DND-41 (cell line): Measurements from ENCODE around the gene MYH7B.

Experiments
- EZH2 ChIP-seq: IDR thresholded peaks from 3 replicates; pipeline ENCODE4 v1.6.1; 2012; ENCODE audit warnings: borderline replicate concordance, low read depth, mild to moderate bottlenecking, moderate library complexity, low read length, inconsistent platforms; ENCODE audit not compliant: severe bottlenecking
- TF ChIP-seq, protein P1 (sequence below): IDR thresholded peaks from 2 replicates; pipeline ENCODE4 v1.5.1; 2012; ENCODE audit warnings: borderline replicate concordance, low read length, moderate library complexity, mild to moderate bottlenecking; ENCODE audit not compliant: poor library complexity, severe bottlenecking; ENCODE audit errors: extremely low read depth

DNA sequence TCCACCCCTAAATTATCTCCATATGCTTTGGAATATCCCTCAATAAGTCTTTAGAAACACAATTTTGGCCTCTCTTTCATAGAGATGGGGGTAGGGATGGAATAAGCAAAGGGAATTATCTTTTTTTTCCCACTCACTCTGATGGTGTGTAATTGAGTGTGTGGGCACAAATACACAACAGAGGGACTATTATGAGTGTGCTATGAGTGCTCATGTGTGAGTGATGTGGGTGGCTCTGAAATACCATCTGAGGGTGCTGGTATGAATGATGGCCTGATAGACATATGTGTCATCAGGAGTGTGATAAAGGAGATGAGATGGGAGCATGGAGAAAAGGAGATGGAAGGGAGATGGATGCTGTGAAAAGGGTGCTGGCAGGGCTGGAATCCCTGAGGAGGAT, 35.6 kb upstream of the MYH7B start:
- TF ChIP-seq, protein P1, sequence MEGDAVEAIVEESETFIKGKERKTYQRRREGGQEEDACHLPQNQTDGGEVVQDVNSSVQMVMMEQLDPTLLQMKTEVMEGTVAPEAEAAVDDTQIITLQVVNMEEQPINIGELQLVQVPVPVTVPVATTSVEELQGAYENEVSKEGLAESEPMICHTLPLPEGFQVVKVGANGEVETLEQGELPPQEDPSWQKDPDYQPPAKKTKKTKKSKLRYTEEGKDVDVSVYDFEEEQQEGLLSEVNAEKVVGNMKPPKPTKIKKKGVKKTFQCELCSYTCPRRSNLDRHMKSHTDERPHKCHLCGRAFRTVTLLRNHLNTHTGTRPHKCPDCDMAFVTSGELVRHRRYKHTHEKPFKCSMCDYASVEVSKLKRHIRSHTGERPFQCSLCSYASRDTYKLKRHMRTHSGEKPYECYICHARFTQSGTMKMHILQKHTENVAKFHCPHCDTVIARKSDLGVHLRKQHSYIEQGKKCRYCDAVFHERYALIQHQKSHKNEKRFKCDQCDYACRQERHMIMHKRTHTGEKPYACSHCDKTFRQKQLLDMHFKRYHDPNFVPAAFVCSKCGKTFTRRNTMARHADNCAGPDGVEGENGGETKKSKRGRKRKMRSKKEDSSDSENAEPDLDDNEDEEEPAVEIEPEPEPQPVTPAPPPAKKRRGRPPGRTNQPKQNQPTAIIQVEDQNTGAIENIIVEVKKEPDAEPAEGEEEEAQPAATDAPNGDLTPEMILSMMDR = no peak
- TF ChIP-seq EZH2 = no peak
